Duodenal mucosa (tissue), 2 donors: ENCODE measurements around the gene SETX.

Source experiments
- H3K27ac ChIP-seq: one replicate; pipeline ENCODE4 v1.7.0; 2013; ENCODE audit warnings: low read depth, low read length
- H3K27me3 ChIP-seq, 2 donors: one replicate each; pipeline ENCODE4 v1.7.0; 2013; ENCODE audit warnings: low read length in 2 of 2, control low read depth in 1 of 2; ENCODE audit not compliant: insufficient read depth in 2 of 2, control insufficient read depth in 1 of 2
- H3K36me3 ChIP-seq, 2 donors: one replicate each; pipeline ENCODE4 v1.7.0; 2013; ENCODE audit warnings: low read length in 2 of 2, control low read depth in 1 of 2; ENCODE audit not compliant: insufficient read depth in 2 of 2, control insufficient read depth in 1 of 2
- H3K4me1 ChIP-seq, 2 donors: one replicate each; pipeline ENCODE4 v1.7.0; 2013; ENCODE audit warnings: low read length in 2 of 2, control low read depth in 1 of 2; ENCODE audit not compliant: insufficient read depth in 2 of 2, control insufficient read depth in 1 of 2
- H3K4me3 ChIP-seq, 2 donors: one replicate each; pipeline ENCODE4 v1.7.0; 2013; ENCODE audit warnings: low read length in 2 of 2, low read depth in 1 of 2
- H3K9ac ChIP-seq, 2 donors: one replicate each; pipeline ENCODE4 v1.7.0; 2013; ENCODE audit warnings: low read length in 2 of 2, low read depth in 1 of 2
- H3K9me3 ChIP-seq, 2 donors: one replicate each; pipeline ENCODE4 v1.7.0; 2013; ENCODE audit warnings: low read length in 2 of 2, control low read depth in 1 of 2; ENCODE audit not compliant: control insufficient read depth in 1 of 2

SETX gene

GRCh38 chr9:132260846-132261245 lies 93.9 kb downstream of the SETX start:
- H3K4me1 ChIP-seq: peaks cover 0 to 7% of the 10 kb centered on the region in 2 donors
- H3K36me3 ChIP-seq: peaks cover 33 to 36% of the 10 kb centered on the region in 2 donors
- no peak overlapping the region for H3K27ac ChIP-seq
- no peak overlapping the region for H3K4me3 ChIP-seq
- H3K9me3 ChIP-seq: no peaks in the 10 kb centered on the region
- H3K27me3 ChIP-seq: no peaks in the 10 kb centered on the region
- no peak overlapping the region for H3K9ac ChIP-seq

DNA sequence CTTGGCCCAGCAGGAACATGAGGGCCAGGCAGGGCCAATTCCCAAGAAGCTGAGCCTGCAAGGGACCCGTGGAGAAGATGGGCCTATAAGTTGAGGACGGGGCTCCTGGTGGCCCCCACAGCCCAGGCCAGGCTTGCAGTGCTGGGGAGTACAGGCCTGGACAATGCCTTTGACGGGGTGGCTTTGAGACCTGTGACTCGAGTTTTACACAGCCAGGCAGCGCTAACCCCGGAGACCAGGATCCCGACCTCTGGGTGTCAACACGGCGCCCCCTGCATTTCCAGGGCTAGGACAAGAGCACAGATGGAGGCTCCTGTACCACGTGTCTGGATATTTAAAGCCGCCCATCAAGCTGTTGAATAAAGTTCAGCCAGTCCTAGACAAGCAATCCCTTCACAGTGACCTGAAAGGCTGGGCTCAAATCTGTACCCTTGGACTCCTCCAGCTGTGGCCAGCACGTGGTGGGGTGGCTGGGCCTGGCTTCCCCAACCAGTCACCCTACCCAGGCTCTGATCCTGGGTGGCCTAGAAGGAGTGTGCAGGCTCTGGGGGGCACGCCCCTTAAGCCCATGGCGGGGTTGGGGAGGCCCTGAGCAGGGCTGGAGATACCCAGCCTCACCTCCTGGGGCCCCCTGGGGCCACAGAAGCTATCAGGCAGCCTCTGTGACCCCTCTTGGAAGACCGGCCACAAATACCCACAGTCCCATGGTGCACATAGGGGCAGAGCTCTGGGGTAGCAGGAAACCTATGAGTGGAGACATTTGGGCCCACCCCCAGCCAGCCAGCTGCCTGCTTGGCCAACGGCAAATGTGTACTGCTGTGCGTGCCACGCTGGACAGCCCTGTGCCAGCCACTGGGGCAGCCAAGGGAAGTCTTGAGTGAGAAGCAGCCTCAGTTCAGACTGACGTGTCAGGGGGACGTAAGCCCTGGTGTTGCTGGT lies 104.2 kb downstream of the SETX start:
- H3K9me3 ChIP-seq: no peaks in the 10 kb centered on the region
- no peaks in the 10 kb centered on the region for H3K36me3 ChIP-seq
- no peak overlapping the region for H3K4me3 ChIP-seq
- H3K4me1 ChIP-seq: no peaks in the 10 kb centered on the region
- H3K27ac ChIP-seq: no peak overlapping the region
- H3K27me3 ChIP-seq: peaks cover 0 to 13% of the 10 kb centered on the region in 2 donors
- no peak overlapping the region for H3K9ac ChIP-seq

- no peak overlapping the region for H3K4me3 ChIP-seq
- peaks cover 6 to 18% of the 10 kb centered on the region in 2 donors for H3K27me3 ChIP-seq
- no peak overlapping the region for H3K27ac ChIP-seq
- H3K9ac ChIP-seq: no peak overlapping the region
- H3K4me1 ChIP-seq: no peaks in the 10 kb centered on the region
- no peaks in the 10 kb centered on the region for H3K36me3 ChIP-seq
- no peaks in the 10 kb centered on the region for H3K9me3 ChIP-seq
Observed at GRCh38 chr9:132249690-132250089, 105.1 kb downstream of the SETX start.

DNA sequence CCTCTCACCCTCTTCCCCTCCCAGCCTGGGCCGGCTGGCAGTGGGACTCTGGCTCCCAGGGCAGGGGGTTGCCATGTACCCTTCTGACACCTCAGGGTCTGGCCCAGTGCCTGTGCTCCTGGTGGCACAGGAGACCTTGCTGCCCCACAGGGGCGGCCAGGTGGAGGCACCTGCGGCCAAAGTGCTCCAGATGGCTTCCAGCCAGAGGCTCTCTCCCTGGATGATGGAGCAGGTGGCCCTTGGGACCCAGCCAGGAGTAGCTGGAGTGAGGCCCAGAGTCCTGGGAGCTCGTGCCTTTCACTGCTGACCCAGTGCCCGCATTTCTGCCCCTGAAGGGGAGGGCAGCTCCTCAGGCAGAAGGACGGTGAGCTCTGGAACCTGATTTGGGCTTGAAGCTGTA lies 105.7 kb downstream of the SETX start:
- H3K9ac ChIP-seq: no peak overlapping the region
- no peak overlapping the region for H3K27ac ChIP-seq
- no peaks in the 10 kb centered on the region for H3K4me1 ChIP-seq
- no peaks in the 10 kb centered on the region for H3K36me3 ChIP-seq
- H3K27me3 ChIP-seq: peaks cover 6 to 22% of the 10 kb centered on the region in 2 donors
- no peaks in the 10 kb centered on the region for H3K9me3 ChIP-seq
- no peak overlapping the region for H3K4me3 ChIP-seq

- Histone ChIP-seq H3K27ac (no peak overlapping the region), H3K27me3 (peaks cover 11 to 29% of the 10 kb centered on the region in 2 donors), H3K9ac (no peak overlapping the region), H3K4me1 (peaks cover under 1 to 3% of the 10 kb centered on the region in 2 donors), H3K9me3 (no peaks in the 10 kb centered on the region), H3K36me3 (no peaks in the 10 kb centered on the region), H3K4me3 (no peak overlapping the region)
Observed at GRCh38 chr9:132247942-132248341, 106.8 kb downstream of the SETX start.

GRCh38 chr9:132245465-132245864 lies 109.3 kb downstream of the SETX start:
- no peak overlapping the region for H3K4me3 ChIP-seq
- peaks cover 9 to 11% of the 10 kb centered on the region in 2 donors for H3K4me1 ChIP-seq
- H3K27ac ChIP-seq: no peak overlapping the region
- H3K9me3 ChIP-seq: no peaks in the 10 kb centered on the region
- no peaks in the 10 kb centered on the region for H3K36me3 ChIP-seq
- no peak overlapping the region for H3K9ac ChIP-seq
- peaks cover 17 to 29% of the 10 kb centered on the region in 2 donors for H3K27me3 ChIP-seq

- Histone ChIP-seq H3K36me3 (no peaks in the 10 kb centered on the region), H3K4me3 (no peak overlapping the region), H3K9me3 (no peaks in the 10 kb centered on the region), H3K27ac (no peak overlapping the region), H3K9ac (no peak overlapping the region), H3K27me3 (peaks cover 17 to 29% of the 10 kb centered on the region in 2 donors), H3K4me1 (peaks cover 9 to 14% of the 10 kb centered on the region in 2 donors)
Observed at GRCh38 chr9:132244582-132245455, 110.0 kb downstream of the SETX start.

- Histone ChIP-seq H3K4me3 (no peak overlapping the region), H3K9me3 (no peaks in the 10 kb centered on the region), H3K36me3 (no peaks in the 10 kb centered on the region), H3K4me1 (peaks cover 9 to 14% of the 10 kb centered on the region in 2 donors), H3K27ac (no peak overlapping the region), H3K9ac (no peak overlapping the region), H3K27me3 (peaks cover 17 to 25% of the 10 kb centered on the region in 2 donors)
Observed at GRCh38 chr9:132243156-132244074, 111.4 kb downstream of the SETX start.

- Histone ChIP-seq H3K4me1 (peaks cover 9 to 14% of the 10 kb centered on the region in 2 donors), H3K9me3 (no peaks in the 10 kb centered on the region), H3K27ac (no peak overlapping the region), H3K9ac (peak overlapping the region in 1 of 2 donors; percentile 52), H3K36me3 (no peaks in the 10 kb centered on the region), H3K4me3 (peak overlapping the region; percentile 69 to 74), H3K27me3 (peaks cover 17 to 25% of the 10 kb centered on the region in 2 donors)
Observed at GRCh38 chr9:132242621-132243155, 112.1 kb downstream of the SETX start.
